Caco-2 (cell line): Measurements from ENCODE around the gene PKIB. TPM values are rescaled to one million over a fixed set of nuclear protein-coding genes. Genes with fewer than 3 reads are reported as not detected.

Experiments used
- BruUV-seq: library from RNA; stranded (reverse); fragments of 400-500 nt; replicated peaks from 2 replicates; lab custom pipeline; 2021; lab: Mats Ljungman, UMichigan
- CTCF ChIA-PET: fragments of 300-600 bp; sonication (Branson Sonifier 250); formaldehyde crosslinking; loops from one replicate; lab custom pipeline; 2022; ENCODE audit warnings: antibody characterized with exemption; lab: Charles Lee
- POLR2A ChIA-PET: fragments of 300-600 bp; sonication (Branson Sonifier 250); formaldehyde crosslinking; loops from one replicate; lab custom pipeline; 2022; ENCODE audit warnings: antibody characterized with exemption; lab: Charles Lee
- DNase-seq, 2 experiments: peaks; one replicate each; pipeline versions ENCODE4 v3.0.0 to v3.0.0-alpha.2; 2020 to 2022
- H3K27me3 ChIP-seq: replicated peaks from 2 replicates; pipeline ENCODE4 v1.6.0; 2011; ENCODE audit warnings: low read length; ENCODE audit not compliant: control insufficient read depth, insufficient read depth
- H3K36me3 ChIP-seq: 2 replicates; pipeline ENCODE4 v1.5.1; 2011; ENCODE audit warnings: low read length; ENCODE audit not compliant: control insufficient read depth, insufficient read depth
- H3K4me1 ChIP-seq: fragments of 250-450 bp; sonication (Bioruptor Pico); 2 replicates; pipeline ENCODE4 v1.5.1; 2020; ENCODE audit warnings: mild to moderate bottlenecking
- H3K4me3 ChIP-seq: 2 replicates; pipeline ENCODE4 v1.5.1; 2011; ENCODE audit warnings: low read depth, mild to moderate bottlenecking, control low read depth, low read length
- H3K9me3 ChIP-seq: fragments of 250-450 bp; sonication (Bioruptor Pico); 2 replicates; pipeline ENCODE4 v1.5.1; 2020; ENCODE audit warnings: mild to moderate bottlenecking, moderate library complexity
- H3K27ac Mint-ChIP-seq: one replicate; pipeline ENCODE4 v1.8.0; 2022; ENCODE audit warnings: mixed read lengths; ENCODE audit not compliant: unreplicated experiment
- H3K27me3 Mint-ChIP-seq: one replicate; pipeline ENCODE4 v1.8.0; 2022; ENCODE audit warnings: mixed read lengths; ENCODE audit not compliant: insufficient read depth, unreplicated experiment
- H3K36me3 Mint-ChIP-seq: one replicate; pipeline ENCODE4 v1.8.0; 2022; ENCODE audit warnings: mild to moderate bottlenecking, mixed read lengths; ENCODE audit not compliant: insufficient read depth, unreplicated experiment
- H3K4me1 Mint-ChIP-seq: one replicate; pipeline ENCODE4 v1.8.0; 2022; ENCODE audit warnings: low read depth, mixed read lengths; ENCODE audit not compliant: unreplicated experiment
- H3K4me3 Mint-ChIP-seq: one replicate; pipeline ENCODE4 v1.8.0; 2022; ENCODE audit warnings: mild to moderate bottlenecking, moderate library complexity, mixed read lengths; ENCODE audit not compliant: unreplicated experiment
- H3K9me3 Mint-ChIP-seq: one replicate; pipeline ENCODE4 v1.8.0; 2022; ENCODE audit warnings: mixed read lengths; ENCODE audit not compliant: unreplicated experiment
- intact Hi-C: fragments of 100-400 bp; cut with micrococcal nuclease; formaldehyde crosslinking; loops from one replicate; pipeline ENCODE4 v1.10.0; 2022; ENCODE audit not compliant: unreplicated experiment
- total RNA-seq: library from RNA; stranded (reverse); gene quantifications from 2 replicates; pipeline ENCODE4 v1.2.3, GENCODE V29; 2022
- TF ChIP-seq, protein P1 (sequence below), 2 experiments: fragments of 200-600 bp in 1 of 2; IDR thresholded peaks; 1 replicate in 1 of 2; 2 replicates in 1 of 2; pipeline versions ENCODE4 v1.5.1 to v1.8.0; 2011 to 2022; ENCODE audit warnings: antibody characterized with exemption in 1 of 2, control low read depth in 1 of 2, inconsistent platforms in 1 of 2, low read depth in 1 of 2, low read length in 1 of 2, mild to moderate bottlenecking in 1 of 2, moderate library complexity in 1 of 2; ENCODE audit not compliant: insufficient read depth in 1 of 2, severe bottlenecking in 1 of 2, unreplicated experiment in 1 of 2

PKIB gene
- total RNA-seq, 1 experiment from 2014 or later = 18.6 TPM

DNA sequence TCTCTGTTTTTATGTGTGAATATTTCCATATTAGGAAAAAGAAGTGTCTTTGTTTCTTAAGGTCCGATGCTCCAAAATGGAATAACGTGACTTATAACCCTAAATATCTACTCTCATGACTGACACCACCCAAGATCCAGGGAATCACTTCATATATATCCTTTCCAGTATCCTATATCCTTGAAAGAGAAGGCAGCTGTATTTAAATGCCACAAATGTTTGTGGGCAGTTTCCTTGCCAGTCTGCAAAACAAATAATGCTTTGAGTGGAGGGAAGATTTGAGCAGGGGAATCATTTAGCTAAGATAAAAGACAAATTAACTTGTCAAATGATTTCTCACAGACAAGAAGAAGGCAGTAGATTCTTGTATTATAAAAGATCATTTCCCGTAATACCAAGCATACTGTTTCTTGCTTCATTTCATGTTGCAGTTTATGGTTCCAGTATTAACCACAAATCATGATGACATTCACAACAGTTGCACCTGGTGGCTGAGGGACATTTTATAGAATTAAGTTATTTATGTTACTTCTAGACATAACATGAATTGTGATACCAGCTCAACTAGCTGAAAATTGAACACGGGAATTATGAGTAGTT lies 139.3 kb downstream of the PKIB start:
- CTCF ChIA-PET = no interaction called here
- H3K27me3 Mint-ChIP-seq = no peaks in the 10 kb centered on the region

DNA sequence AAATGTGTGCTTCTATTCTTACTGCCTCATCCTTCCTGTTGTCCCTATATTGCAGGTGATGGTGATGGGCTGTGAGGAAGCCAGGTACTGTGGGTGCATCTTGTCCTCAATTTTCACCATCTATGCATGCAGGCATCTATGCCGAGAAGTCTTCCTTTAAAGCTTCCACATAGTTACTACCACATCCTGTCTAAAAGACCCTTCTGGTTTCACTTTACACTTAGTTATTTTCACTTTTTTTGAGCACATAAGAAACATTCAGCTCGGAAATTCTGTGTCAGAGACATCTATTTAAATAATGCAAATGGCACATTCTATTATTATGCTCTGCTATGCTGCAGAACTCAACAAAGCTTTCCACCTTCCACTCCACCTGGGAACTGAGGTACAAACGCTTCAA lies 141.1 kb downstream of the PKIB start:
- H3K27ac Mint-ChIP-seq = no peak overlapping the region
- no peak overlapping the region for H3K4me3 ChIP-seq
- TF ChIP-seq, protein P1, sequence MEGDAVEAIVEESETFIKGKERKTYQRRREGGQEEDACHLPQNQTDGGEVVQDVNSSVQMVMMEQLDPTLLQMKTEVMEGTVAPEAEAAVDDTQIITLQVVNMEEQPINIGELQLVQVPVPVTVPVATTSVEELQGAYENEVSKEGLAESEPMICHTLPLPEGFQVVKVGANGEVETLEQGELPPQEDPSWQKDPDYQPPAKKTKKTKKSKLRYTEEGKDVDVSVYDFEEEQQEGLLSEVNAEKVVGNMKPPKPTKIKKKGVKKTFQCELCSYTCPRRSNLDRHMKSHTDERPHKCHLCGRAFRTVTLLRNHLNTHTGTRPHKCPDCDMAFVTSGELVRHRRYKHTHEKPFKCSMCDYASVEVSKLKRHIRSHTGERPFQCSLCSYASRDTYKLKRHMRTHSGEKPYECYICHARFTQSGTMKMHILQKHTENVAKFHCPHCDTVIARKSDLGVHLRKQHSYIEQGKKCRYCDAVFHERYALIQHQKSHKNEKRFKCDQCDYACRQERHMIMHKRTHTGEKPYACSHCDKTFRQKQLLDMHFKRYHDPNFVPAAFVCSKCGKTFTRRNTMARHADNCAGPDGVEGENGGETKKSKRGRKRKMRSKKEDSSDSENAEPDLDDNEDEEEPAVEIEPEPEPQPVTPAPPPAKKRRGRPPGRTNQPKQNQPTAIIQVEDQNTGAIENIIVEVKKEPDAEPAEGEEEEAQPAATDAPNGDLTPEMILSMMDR (IDR thresholded peaks at IDR 0.05; ENCODE audit: insufficient read depth in 1 of 2, low read depth in 1 of 2, low read length in 1 of 2, severe bottlenecking in 1 of 2, unreplicated experiment in 1 of 2) = no peak
- no peaks in the 10 kb centered on the region for H3K27me3 ChIP-seq
- intact Hi-C loops = no loop called here
- ChIA-PET POLR2A (no interaction called here), CTCF (interaction anchor here (0.5 kb wide), 1 partner anchor 112 kb away, joined by 3 read pairs; no protein-coding TSS in a partner anchor)
- H3K27me3 Mint-ChIP-seq = no peaks in the 10 kb centered on the region
- peaks cover 24% of the 10 kb centered on the region for H3K4me1 ChIP-seq
- peaks cover 16% of the 10 kb centered on the region for H3K4me1 Mint-ChIP-seq
- no peaks in the 10 kb centered on the region for H3K36me3 Mint-ChIP-seq
- peaks cover 21% of the 10 kb centered on the region for H3K9me3 Mint-ChIP-seq
- no TSS peak for BruUV-seq
- H3K4me3 Mint-ChIP-seq = no peak overlapping the region
- no peak for DNase-seq
- no peaks in the 10 kb centered on the region for H3K9me3 ChIP-seq
- no peaks in the 10 kb centered on the region for H3K36me3 ChIP-seq

More for the DNA sequence above, 139.3 kb downstream of the PKIB start:
- H3K9me3 Mint-ChIP-seq = peaks cover 5% of the 10 kb centered on the region
- BruUV-seq = no TSS peak
- H3K27ac Mint-ChIP-seq = no peak overlapping the region
- H3K36me3 Mint-ChIP-seq = no peaks in the 10 kb centered on the region
- intact Hi-C loops = no loop called here
- no peaks in the 10 kb centered on the region for H3K36me3 ChIP-seq
- POLR2A ChIA-PET = no interaction called here
- H3K4me3 Mint-ChIP-seq = no peak overlapping the region
- peaks cover 16% of the 10 kb centered on the region for H3K4me1 ChIP-seq
- peaks cover 9% of the 10 kb centered on the region for H3K4me1 Mint-ChIP-seq
- H3K9me3 ChIP-seq = no peaks in the 10 kb centered on the region
- H3K4me3 ChIP-seq = no peak overlapping the region
- DNase-seq = no peak
- H3K27me3 ChIP-seq = no peaks in the 10 kb centered on the region
- TF ChIP-seq, protein P1 (IDR thresholded peaks at IDR 0.05; ENCODE audit: insufficient read depth in 1 of 2, low read depth in 1 of 2, low read length in 1 of 2, severe bottlenecking in 1 of 2, unreplicated experiment in 1 of 2) = no peak

DNA sequence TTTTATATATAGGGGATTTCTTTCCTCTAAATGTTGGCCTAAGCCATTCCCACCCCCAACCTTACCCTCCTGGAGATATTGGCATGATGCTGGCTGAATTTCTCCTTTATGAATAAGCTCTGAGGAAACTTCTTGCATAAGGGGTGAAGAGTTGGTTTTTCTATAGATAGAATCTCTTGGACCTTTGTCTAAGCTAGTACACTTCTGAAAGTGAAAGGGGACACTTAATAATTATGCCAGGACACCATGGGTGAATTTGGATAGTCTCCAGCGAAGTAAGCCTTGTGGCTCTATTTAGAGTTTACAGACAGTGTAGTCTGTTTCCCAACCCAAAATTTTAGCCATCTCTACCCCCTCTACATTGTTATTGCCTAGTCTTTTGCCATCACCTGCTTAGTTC lies 142.3 kb downstream of the PKIB start:
- Histone ChIP-seq H3K27me3 (no peaks in the 10 kb centered on the region), H3K4me3 (no peak overlapping the region), H3K4me1 (peaks cover 30% of the 10 kb centered on the region), H3K36me3 (no peaks in the 10 kb centered on the region), H3K9me3 (no peaks in the 10 kb centered on the region)
- Mint-ChIP-seq H3K9me3 (peaks cover 32% of the 10 kb centered on the region), H3K4me3 (no peak overlapping the region), H3K36me3 (no peaks in the 10 kb centered on the region), H3K4me1 (peaks cover 27% of the 10 kb centered on the region), H3K27me3 (no peaks in the 10 kb centered on the region), H3K27ac (no peak overlapping the region)
- ChIA-PET CTCF (interaction anchor here (1.2 kb wide), 1 partner anchor 8 kb away, joined by 5 read pairs; no protein-coding TSS in a partner anchor), POLR2A (no interaction called here)
- DNase-seq = no peak
- intact Hi-C loops = no loop called here
- TF ChIP-seq, protein P1 (IDR thresholded peaks at IDR 0.05; ENCODE audit: insufficient read depth in 1 of 2, low read depth in 1 of 2, low read length in 1 of 2, severe bottlenecking in 1 of 2, unreplicated experiment in 1 of 2) = no peak
- no TSS peak for BruUV-seq
